CD4-positive, alpha-beta memory T cell (primary cell): Measurements from ENCODE around the gene ZNF394. TPM values are rescaled to one million over a fixed set of nuclear protein-coding genes. Genes with fewer than 3 reads are reported as not detected.

ENCODE experiments used
- CTCF ChIA-PET: fragments of 350-600 bp; sonication (Branson Sonifier 250); formaldehyde crosslinking; loops from one replicate; lab custom pipeline; 2021; ENCODE audit warnings: inconsistent platforms; ENCODE audit not compliant: partially characterized antibody; lab: Charles Lee
- POLR2A ChIA-PET: fragments of 350-600 bp; sonication (Branson Sonifier 250); formaldehyde crosslinking; loops from one replicate; lab custom pipeline; 2021; ENCODE audit not compliant: partially characterized antibody; lab: Charles Lee
- DNase-seq, 5 donors: peaks; one replicate each; pipeline versions ENCODE4 v3.0.0 to v3.0.0-alpha.2; 2020 to 2022; ENCODE audit warnings: mixed read lengths in 1 of 5
- H3K27ac ChIP-seq: one replicate; pipeline ENCODE4 v1.7.0; 2013; ENCODE audit warnings: low read depth, low read length
- H3K27me3 ChIP-seq: 2 replicates; pipeline ENCODE4 v1.7.0; 2013; ENCODE audit warnings: mild to moderate bottlenecking, low read length, moderate library complexity; ENCODE audit not compliant: insufficient read depth
- H3K36me3 ChIP-seq: 2 replicates; pipeline ENCODE4 v1.7.0; 2013; ENCODE audit warnings: mild to moderate bottlenecking, low read length, moderate library complexity; ENCODE audit not compliant: insufficient read depth
- H3K4me1 ChIP-seq: 2 replicates; pipeline ENCODE4 v1.7.0; 2013; ENCODE audit warnings: mild to moderate bottlenecking, low read length, moderate library complexity; ENCODE audit not compliant: insufficient read depth
- H3K4me3 ChIP-seq, 2 donors: one replicate each; pipeline ENCODE4 v1.7.0; 2013; ENCODE audit warnings: low read length in 2 of 2, mild to moderate bottlenecking in 1 of 2
- H3K9me3 ChIP-seq, 2 donors: one replicate each; pipeline ENCODE4 v1.7.0; 2013; ENCODE audit warnings: low read length in 2 of 2, control low read depth in 1 of 2; ENCODE audit not compliant: control insufficient read depth in 1 of 2
- H3K27ac Mint-ChIP-seq, 7 donors: one replicate each; pipeline ENCODE4 v1.8.0; 2020 to 2021; ENCODE audit warnings: mixed read lengths in 7 of 7, mild to moderate bottlenecking in 6 of 7, inconsistent platforms in 3 of 7, moderate library complexity in 3 of 7
- H3K27me3 Mint-ChIP-seq, 2 donors: one replicate each; pipeline ENCODE4 v1.8.0; 2020 to 2021; ENCODE audit warnings: mixed read lengths in 2 of 2
- H3K36me3 Mint-ChIP-seq, 2 donors: one replicate each; pipeline ENCODE4 v1.8.0; 2020 to 2021; ENCODE audit warnings: mixed read lengths in 2 of 2, inconsistent platforms in 1 of 2, mild to moderate bottlenecking in 1 of 2
- H3K4me1 Mint-ChIP-seq, 4 donors: one replicate each; pipeline ENCODE4 v1.8.0; 2020 to 2021; ENCODE audit warnings: mixed read lengths in 4 of 4, mild to moderate bottlenecking in 1 of 4
- H3K4me3 Mint-ChIP-seq, 8 donors: one replicate each; pipeline ENCODE4 v1.8.0; 2020 to 2021; ENCODE audit warnings: mixed read lengths in 8 of 8, mild to moderate bottlenecking in 7 of 8, moderate library complexity in 6 of 8, inconsistent platforms in 3 of 8
- H3K9me3 Mint-ChIP-seq, 8 donors: one replicate each; pipeline ENCODE4 v1.8.0; 2020 to 2021; ENCODE audit warnings: mixed read lengths in 8 of 8, mild to moderate bottlenecking in 5 of 8, inconsistent platforms in 3 of 8, moderate library complexity in 1 of 8
- intact Hi-C: fragments of 100-400 bp; cut with micrococcal nuclease; formaldehyde crosslinking; loops from one replicate; pipeline ENCODE4 v1.15.1; 2023
- polyA plus RNA-seq, 2 donors: library from polyadenylated mRNA; unstranded; fragments of 300-500 nt; fragmentation: Illumina TruSeq; gene quantifications; one replicate each; pipeline ENCODE4 v1.2.3, GENCODE V29; 2021
- total RNA-seq, 2 experiments: library from RNA; stranded (reverse); gene quantifications; one replicate each; pipeline ENCODE4 v1.2.3, GENCODE V29; 2021

The ZNF394 gene
- total and polyA plus RNA-seq, 4 experiments from 2014 or later: 64.5 to 88.6 (median 85.6) TPM

GRCh38 chr7:99476107-99476506 is 24.0 kb downstream of the ZNF394 start:
- Histone ChIP-seq H3K4me1 (peaks cover 34% of the 10 kb centered on the region), H3K4me3 (no peak overlapping the region), H3K27ac (no peak overlapping the region), H3K36me3 (no peaks in the 10 kb centered on the region), H3K9me3 (no peaks in the 10 kb centered on the region), H3K27me3 (no peaks in the 10 kb centered on the region)
- no peak overlapping the region for H3K4me3 Mint-ChIP-seq
- ChIA-PET POLR2A (interaction anchor here (0.9 to 1.9 kb wide), 4 partner anchors 22 to 101 kb away, joined by 4 to 11 read pairs (median 4); partner anchors contain the start of genes ARPC1B and ZNF394), CTCF (interaction anchor here (1.1 kb wide), 1 partner anchor 22 kb away, joined by 3 read pairs; no protein-coding TSS in a partner anchor)
- intact Hi-C loops: no loop called here
- no peaks in the 10 kb centered on the region for H3K27me3 Mint-ChIP-seq
- H3K9me3 Mint-ChIP-seq: no peaks in the 10 kb centered on the region
- no peak for DNase-seq
- peaks cover 28 to 66% (median 46%) of the 10 kb centered on the region in 4 donors for H3K4me1 Mint-ChIP-seq
- H3K36me3 Mint-ChIP-seq: peaks cover 5 to 20% of the 10 kb centered on the region in 2 donors
- H3K27ac Mint-ChIP-seq: peak overlapping the region in 1 of 7 donors; percentile 9

- Mint-ChIP-seq H3K9me3 (no peaks in the 10 kb centered on the region), H3K4me3 (peak overlapping the region; percentile 92 to 99 (median 96)), H3K27me3 (no peaks in the 10 kb centered on the region), H3K36me3 (peaks cover 5 to 9% of the 10 kb centered on the region in 2 donors), H3K27ac (peak overlapping the region; percentile 66 to 96 (median 94)), H3K4me1 (peaks cover 21 to 54% (median 35%) of the 10 kb centered on the region in 4 donors)
- Histone ChIP-seq H3K4me3 (peak overlapping the region; percentile 72 to 90), H3K36me3 (no peaks in the 10 kb centered on the region), H3K4me1 (peaks cover 20% of the 10 kb centered on the region), H3K27me3 (no peaks in the 10 kb centered on the region), H3K27ac (peak overlapping the region; percentile 80), H3K9me3 (no peaks in the 10 kb centered on the region)
- ChIA-PET POLR2A (interaction anchor here (0.8 to 2.1 kb wide), 7 partner anchors 12 to 108 kb away, joined by 3 to 25 read pairs (median 4); partner anchors contain the start of genes ZKSCAN5 and ZNF394), CTCF (interaction anchor here (0.8 to 1.3 kb wide), 2 partner anchors 24 to 26 kb away, joined by 3 to 4 read pairs; partner anchors contain the start of gene ZNF394)
- intact Hi-C loops: loop anchor here (2.0 to 5.0 kb wide), 5 partner anchors 34 to 629 kb away; partner anchors contain the start of genes AP4M1, BUD31, CPSF4 and MCM7
- peak in 2 of 5 donors; percentile 10 to 20 for DNase-seq
Measured at GRCh38 chr7:99473315-99473596, 26.8 kb downstream of the ZNF394 start.

- intact Hi-C loops: loop anchor here (1.0 to 5.0 kb wide), 8 partner anchors 28 to 630 kb away; partner anchors contain the start of genes AP4M1, BUD31, CPSF4 and FAM200A
- ChIA-PET CTCF (interaction anchor here (0.8 to 1.4 kb wide), 3 partner anchors 25 to 64 kb away, joined by 3 to 5 read pairs (median 4); partner anchors contain the start of genes BUD31, PDAP1 and ZNF394), POLR2A (interaction anchor here (0.7 to 2.1 kb wide), 12 partner anchors 13 to 1417 kb away, joined by 3 to 25 read pairs (median 4); partner anchors contain the start of genes BUD31, PDAP1, UFSP1 and ZKSCAN5)
- peak; percentile 94 to 99 (median 95) for DNase-seq
- peak within 1 kb of the TSS; percentile 80 for H3K27ac ChIP-seq
- Mint-ChIP-seq H3K4me1 (peaks cover 17 to 49% (median 31%) of the 10 kb centered on the region in 4 donors), H3K36me3 (peaks cover 5 to 9% of the 10 kb centered on the region in 2 donors), H3K9me3 (no peaks in the 10 kb centered on the region), H3K27ac (peak within 1 kb of the TSS; percentile 90 to 98 (median 95)), H3K27me3 (no peaks in the 10 kb centered on the region), H3K4me3 (peak within 1 kb of the TSS; percentile 92 to 99 (median 96))
- H3K4me1 ChIP-seq: peaks cover 14% of the 10 kb centered on the region
- no peaks in the 10 kb centered on the region for H3K27me3 ChIP-seq
- no peaks in the 10 kb centered on the region for H3K36me3 ChIP-seq
- peak within 1 kb of the TSS; percentile 90 to 93 for H3K4me3 ChIP-seq
- H3K9me3 ChIP-seq: no peaks in the 10 kb centered on the region
Measured at GRCh38 chr7:99472561-99473314, 27.3 kb downstream of the ZNF394 start, which contains the start of gene ZNF789. Gene ZNF789, plus strand, starts transcription at chr7:99472890. Its CDS starts 3,567 bp downstream, at chr7:99476457.

- H3K4me3 ChIP-seq: no peak overlapping the region
- no peaks in the 10 kb centered on the region for H3K9me3 ChIP-seq
- H3K9me3 Mint-ChIP-seq: no peaks in the 10 kb centered on the region
- peak overlapping the region in 2 of 7 donors; percentile 47 to 77 for H3K27ac Mint-ChIP-seq
- H3K27ac ChIP-seq: no peak overlapping the region
- peaks cover 3 to 16% of the 10 kb centered on the region in 2 donors for H3K36me3 Mint-ChIP-seq
- no peak for DNase-seq
- intact Hi-C loops: loop anchor here (5.0 kb wide), 1 partner anchor 633 kb away; the partner anchor contains the start of genes AP4M1 and MCM7
- peak overlapping the region in 2 of 8 donors; percentile 25 to 60 for H3K4me3 Mint-ChIP-seq
- ChIA-PET POLR2A (interaction anchor here (1.0 to 1.7 kb wide), 2 partner anchors 31 to 89 kb away, joined by 3 to 7 read pairs; partner anchors contain the start of genes PTCD1 and ZNF655), CTCF (no interaction called here)
- peaks cover 29% of the 10 kb centered on the region for H3K4me1 ChIP-seq
- H3K27me3 Mint-ChIP-seq: no peaks in the 10 kb centered on the region
- no peaks in the 10 kb centered on the region for H3K27me3 ChIP-seq
- peaks cover 19 to 44% (median 29%) of the 10 kb centered on the region in 4 donors for H3K4me1 Mint-ChIP-seq
- no peaks in the 10 kb centered on the region for H3K36me3 ChIP-seq
Measured at GRCh38 chr7:99469381-99470065, 30.6 kb downstream of the ZNF394 start.

GRCh38 chr7:99468336-99468918 is 31.7 kb downstream of the ZNF394 start:
- intact Hi-C loops: no loop called here
- H3K4me3 ChIP-seq: no peak overlapping the region
- Mint-ChIP-seq H3K27ac (no peak overlapping the region), H3K27me3 (no peaks in the 10 kb centered on the region), H3K36me3 (peaks cover 8 to 21% of the 10 kb centered on the region in 2 donors), H3K9me3 (no peaks in the 10 kb centered on the region), H3K4me1 (peaks cover 24 to 43% (median 32%) of the 10 kb centered on the region in 4 donors), H3K4me3 (peak overlapping the region in 2 of 8 donors; percentile 9 to 41)
- H3K9me3 ChIP-seq: no peaks in the 10 kb centered on the region
- POLR2A ChIA-PET: interaction anchor here (1.7 kb wide), 1 partner anchor 90 kb away, joined by 7 read pairs; the partner anchor contains the start of gene ZNF655
- no peaks in the 10 kb centered on the region for H3K27me3 ChIP-seq
- no peak overlapping the region for H3K27ac ChIP-seq
- no peak for DNase-seq
- CTCF ChIA-PET: no interaction called here
- H3K4me1 ChIP-seq: peaks cover 29% of the 10 kb centered on the region
- H3K36me3 ChIP-seq: no peaks in the 10 kb centered on the region

- Mint-ChIP-seq H3K9me3 (no peaks in the 10 kb centered on the region), H3K4me1 (peaks cover 19 to 52% (median 30%) of the 10 kb centered on the region in 4 donors), H3K27me3 (no peaks in the 10 kb centered on the region), H3K36me3 (peaks cover 8 to 22% of the 10 kb centered on the region in 2 donors), H3K4me3 (peak overlapping the region; percentile 90 to 97 (median 96)), H3K27ac (peak overlapping the region; percentile 79 to 98 (median 95))
- Histone ChIP-seq H3K36me3 (peaks cover 6% of the 10 kb centered on the region), H3K4me3 (peak overlapping the region; percentile 78 to 83), H3K4me1 (peaks cover 47% of the 10 kb centered on the region), H3K27me3 (no peaks in the 10 kb centered on the region), H3K9me3 (no peaks in the 10 kb centered on the region), H3K27ac (peak overlapping the region; percentile 78)
- ChIA-PET POLR2A (interaction anchor here (0.7 to 3.8 kb wide), 9 partner anchors 15 to 151 kb away, joined by 3 to 17 read pairs (median 4); partner anchors contain the start of genes BUD31, CPSF4, PTCD1 and ZKSCAN5), CTCF (interaction anchor here (1.0 to 1.6 kb wide), 2 partner anchors 27 to 100 kb away, joined by 4 read pairs; no protein-coding TSS in a partner anchor)
- intact Hi-C loops: no loop called here
- DNase-seq: no peak
Measured at GRCh38 chr7:99465421-99465768, 34.7 kb downstream of the ZNF394 start.
